ENCODE measurements around the gene ARID5B.
"Not testable (repeated sequence)": the region's sequence is repeated elsewhere in the genome, so short reads cannot be mapped to it uniquely, and the experiment has no call there.

ARID5B gene

GRCh38 chr10:62018131-62018911 is 116.8 kb downstream of the ARID5B start:
- DNase-seq = no peak

- no peak for DNase-seq
Measured at GRCh38 chr10:62019013-62019684, 117.7 kb downstream of the ARID5B start.

GRCh38 chr10:62019685-62020359 is 118.3 kb downstream of the ARID5B start:
- no peak for DNase-seq

GRCh38 chr10:62021128-62021665 is 119.7 kb downstream of the ARID5B start:
- DNase-seq = no peak

- no peak for DNase-seq
Measured at GRCh38 chr10:62021978-62022802, 120.7 kb downstream of the ARID5B start.

- DNase-seq = no peak
Measured at GRCh38 chr10:62022830-62023229, 121.3 kb downstream of the ARID5B start.

- DNase-seq = no peak
Measured at GRCh38 chr10:62023329-62023728, 121.8 kb downstream of the ARID5B start.

- no peak for DNase-seq
Measured at GRCh38 chr10:62024026-62024701, 122.7 kb downstream of the ARID5B start.

- DNase-seq = no peak
Measured at GRCh38 chr10:62025134-62025794, 123.8 kb downstream of the ARID5B start.

- no peak for DNase-seq
Measured at GRCh38 chr10:62025901-62026879, 124.7 kb downstream of the ARID5B start.

- no peak for DNase-seq
Measured at GRCh38 chr10:62027841-62028501, 126.5 kb downstream of the ARID5B start.

GRCh38 chr10:62028502-62028842 is 127.0 kb downstream of the ARID5B start:
- DNase-seq = not testable (repeated sequence)

GRCh38 chr10:62029401-62029800 is 127.9 kb downstream of the ARID5B start:
- no peak for DNase-seq

- no peak for DNase-seq
Measured at GRCh38 chr10:62031507-62031906, 130.0 kb downstream of the ARID5B start.

GRCh38 chr10:62033125-62033524 is 131.6 kb downstream of the ARID5B start:
- DNase-seq = no peak

- no peak for DNase-seq
Measured at GRCh38 chr10:62034096-62034640, 132.7 kb downstream of the ARID5B start.

- no peak for DNase-seq
Measured at GRCh38 chr10:62036186-62037081, 134.9 kb downstream of the ARID5B start.

Measured in C1 segment of cervical spinal cord (tissue), 14 donors.